NCI-H1417 (cell line): ENCODE measurements around the gene GRHL1.
"Not testable (repeated sequence)": the region's sequence is repeated elsewhere in the genome, so short reads cannot be mapped to it uniquely, and the experiment has no call there.

Experiments
- DNase-seq, 3 experiments: peaks; one replicate each; lab custom pipeline; 2025; lab: John Stamatoyannopoulos, UW

Gene GRHL1

GRCh38 chr2:9951522-9952285 is at the start of gene GRHL1:
Gene GRHL1 (plus strand): TSS chr2:9951693. CDS start chr2:9951834, 141 bp downstream.
- peak; percentile 97 to 99 (median 97) for DNase-seq

GRCh38 chr2:9905413-9905812 is 46.1 kb upstream of the GRHL1 start:
- DNase-seq, result no peak

GRCh38 chr2:9907402-9907801 is 44.1 kb upstream of the GRHL1 start:
- no peak for DNase-seq

- DNase-seq, result no peak
These were observed 42.9 kb upstream of the GRHL1 start for GRCh38 chr2:9908639-9909038.

GRCh38 chr2:9909106-9909505 is 42.4 kb upstream of the GRHL1 start:
- DNase-seq, result no peak

- DNase-seq, result no peak
These were observed 40.8 kb upstream of the GRHL1 start for GRCh38 chr2:9910699-9911098.

- no peak for DNase-seq
These were observed 39.0 kb upstream of the GRHL1 start for GRCh38 chr2:9912468-9912867.

GRCh38 chr2:9914384-9915065 is 37.0 kb upstream of the GRHL1 start:
- no peak for DNase-seq

GRCh38 chr2:9918275-9918674 is 33.2 kb upstream of the GRHL1 start:
- no peak for DNase-seq

- no peak for DNase-seq
These were observed 32.0 kb upstream of the GRHL1 start for GRCh38 chr2:9919512-9919911.

- not testable (repeated sequence) for DNase-seq
These were observed 24.5 kb upstream of the GRHL1 start for GRCh38 chr2:9927020-9927419.

- DNase-seq, result no peak
These were observed 14.2 kb upstream of the GRHL1 start for GRCh38 chr2:9937258-9937657.

GRCh38 chr2:9937968-9938367 is 13.5 kb upstream of the GRHL1 start:
- DNase-seq, result no peak

GRCh38 chr2:9939587-9940485 is 11.7 kb upstream of the GRHL1 start:
- peak in 2 of 3 experiments; percentile 14 to 52 for DNase-seq

GRCh38 chr2:9941196-9941995 is 10.1 kb upstream of the GRHL1 start:
- no peak for DNase-seq

- DNase-seq, result no peak
These were observed 9.5 kb upstream of the GRHL1 start for GRCh38 chr2:9941996-9942390.

GRCh38 chr2:9944330-9944758 is 7.1 kb upstream of the GRHL1 start:
- peak in 1 of 3 experiments; percentile 15 for DNase-seq

GRCh38 chr2:9945596-9945995 is 5.9 kb upstream of the GRHL1 start:
- no peak for DNase-seq

GRCh38 chr2:9946076-9946475 is 5.4 kb upstream of the GRHL1 start:
- no peak for DNase-seq

GRCh38 chr2:9946818-9947217 is 4.7 kb upstream of the GRHL1 start:
- no peak for DNase-seq

GRCh38 chr2:9948721-9949120 is 2.8 kb upstream of the GRHL1 start:
- no peak for DNase-seq
